GM12878 (cell line): Measurements from ENCODE around the gene AGBL3. TPM values are rescaled to one million over a fixed set of nuclear protein-coding genes. Genes with fewer than 3 reads are reported as not detected.

Experiments
- ATAC-seq: fragments of 200-7000 bp; cut with Tn5 transposase; 3 replicates; pipeline ENCODE4 v1.9.1; 2020; ENCODE audit warnings: mild to moderate bottlenecking, moderate library complexity
- BruUV-seq: library from RNA; stranded (reverse); fragments of 400-500 nt; replicated peaks from 2 replicates; lab custom pipeline; 2021; lab: Mats Ljungman, UMichigan
- CTCF ChIA-PET: fragments of 300-600 bp; sonication (Branson Sonifier 250); formaldehyde crosslinking; extraction: SDS; loops from one replicate; lab custom pipeline; 2021; ENCODE audit warnings: inconsistent platforms; lab: Yijun Ruan, JAX
- POLR2A ChIA-PET: fragments of 350-600 bp; formaldehyde crosslinking; extraction: SDS; loops from one replicate; lab custom pipeline; 2021; ENCODE audit warnings: inconsistent platforms; lab: Charles Lee
- RAD21 ChIA-PET: fragments of 300-600 bp; sonication (Branson Sonifier 250); formaldehyde crosslinking; loops from one replicate; lab custom pipeline; 2023; ENCODE audit warnings: antibody characterized with exemption; ENCODE audit not compliant: unreplicated experiment; lab: Charles Lee
- SMC1A ChIA-PET: fragments of 300-600 bp; sonication (Branson Sonifier 250); formaldehyde crosslinking; loops from one replicate; lab custom pipeline; 2023; ENCODE audit not compliant: unreplicated experiment, uncharacterized antibody; lab: Charles Lee
- DNase-seq: peaks from one replicate; pipeline ENCODE4 v3.0.0-alpha.2; 2011; ENCODE audit warnings: low read depth, low spot score
- FAIRE-seq: peaks from 3 replicates; lab custom pipeline; 2011; peaks lifted over from hg19 to GRCh38; lab: Jason Lieb, UNC
- H2AFZ ChIP-seq: 2 replicates; pipeline ENCODE4 v1.6.0; 2011; ENCODE audit warnings: low read depth, low read length, control low read depth; ENCODE audit not compliant: control insufficient read depth
- H3K27ac ChIP-seq: 2 replicates; pipeline ENCODE4 v1.5.1; 2011; ENCODE audit warnings: control low read depth; ENCODE audit not compliant: control insufficient read depth, insufficient read depth
- H3K27me3 ChIP-seq, 2 experiments: replicated peaks in 1 of 2; 2 replicates each; pipeline versions ENCODE4 v1.6.0 to v1.6.1; 2011; ENCODE audit warnings: low read length in 1 of 2; ENCODE audit not compliant: control insufficient read depth in 2 of 2, insufficient read depth in 2 of 2
- H3K36me3 ChIP-seq, 2 experiments: 2 replicates each; pipeline ENCODE4 v1.5.1; 2011; ENCODE audit warnings: low read length in 1 of 2; ENCODE audit not compliant: control insufficient read depth in 2 of 2, insufficient read depth in 2 of 2
- H3K4me1 ChIP-seq: 2 replicates; pipeline ENCODE4 v1.6.1; 2011; ENCODE audit warnings: mild to moderate bottlenecking, low read length, moderate library complexity, mixed read lengths; ENCODE audit not compliant: control insufficient read depth, insufficient read depth
- H3K4me2 ChIP-seq: 2 replicates; pipeline ENCODE4 v1.6.0; 2011; ENCODE audit warnings: control low read depth; ENCODE audit not compliant: control insufficient read depth, insufficient read depth
- H3K4me3 ChIP-seq: fragments of 200-600 bp; sonication (generic); 2 replicates; pipeline ENCODE4 v1.5.1; 2016
- H3K79me2 ChIP-seq: 2 replicates; pipeline ENCODE4 v1.6.0; 2011; ENCODE audit warnings: low read length; ENCODE audit not compliant: control insufficient read depth, insufficient read depth
- H3K9ac ChIP-seq: 2 replicates; pipeline ENCODE4 v1.8.0; 2011; ENCODE audit warnings: low read length, control low read depth, mixed read lengths; ENCODE audit not compliant: control insufficient read depth, insufficient read depth
- H3K9me3 ChIP-seq: replicated peaks from 3 replicates; pipeline ENCODE4 v1.5.1; 2011; ENCODE audit warnings: mild to moderate bottlenecking, low read length; ENCODE audit not compliant: control insufficient read depth, insufficient read depth
- H4K20me1 ChIP-seq: 2 replicates; pipeline ENCODE4 v1.6.0; 2011; ENCODE audit not compliant: control insufficient read depth, insufficient read depth
- ASH2L ChIP-seq: fragments of 300-600, 200-600 bp; sonication (generic); IDR thresholded peaks from 2 replicates; pipeline ENCODE4 v1.6.1; 2017; ENCODE audit warnings: low read depth, mild to moderate bottlenecking, borderline replicate concordance
- CHD2 ChIP-seq: IDR thresholded peaks from 2 replicates; pipeline ENCODE4 v1.6.1; 2011; ENCODE audit warnings: low read depth, low read length, improper control_type of control experiment, borderline replicate concordance
- CHD4 ChIP-seq: fragments of 200-600 bp; sonication (generic); IDR thresholded peaks from 2 replicates; pipeline ENCODE4 v1.6.1; 2016; ENCODE audit warnings: mild to moderate bottlenecking
- GABPA ChIP-seq: IDR thresholded peaks from 2 replicates; pipeline ENCODE4 v1.6.1; 2014; ENCODE audit warnings: antibody characterized with exemption, low read depth, mild to moderate bottlenecking, inconsistent platforms
- HDGF ChIP-seq: fragments of 450-650 bp; IDR thresholded peaks from 2 replicates; pipeline ENCODE4 v1.6.1; 2016; ENCODE audit warnings: antibody characterized with exemption
- JUND ChIP-seq: IDR thresholded peaks from 2 replicates; pipeline ENCODE4 v1.6.1; 2012; ENCODE audit warnings: low read depth, mild to moderate bottlenecking, low read length, improper control_type of control experiment, moderate library complexity
- MYC ChIP-seq: IDR thresholded peaks from 2 replicates; pipeline ENCODE4 v1.6.1; 2011; ENCODE audit warnings: mild to moderate bottlenecking, low read length, moderate library complexity, inconsistent platforms; ENCODE audit not compliant: insufficient read depth, insufficient replicate concordance, insufficient read length, severe bottlenecking
- NBN ChIP-seq: fragments of 450-650 bp; IDR thresholded peaks from 2 replicates; pipeline ENCODE4 v1.6.1; 2016
- PAX8 ChIP-seq: fragments of 450-650 bp; IDR thresholded peaks from 2 replicates; pipeline ENCODE4 v1.6.1; 2017; ENCODE audit warnings: mild to moderate bottlenecking, moderate library complexity
- REST ChIP-seq: IDR thresholded peaks from 2 replicates; pipeline ENCODE4 v1.6.1; 2012; ENCODE audit warnings: mild to moderate bottlenecking, low read depth, low read length
- SMARCA5 ChIP-seq: fragments of 450-650 bp; IDR thresholded peaks from 2 replicates; pipeline ENCODE4 v1.6.1; 2017; ENCODE audit warnings: mild to moderate bottlenecking
- SPI1 ChIP-seq: IDR thresholded peaks from 2 replicates; pipeline ENCODE4 v1.6.1; 2011; ENCODE audit warnings: low read depth, mild to moderate bottlenecking, low read length, moderate library complexity, borderline replicate concordance; ENCODE audit not compliant: insufficient read depth
- SREBF2 ChIP-seq: IDR thresholded peaks from 2 replicates; pipeline ENCODE4 v1.6.1; 2012; ENCODE audit warnings: mild to moderate bottlenecking, low read length
- STAT3 ChIP-seq: IDR thresholded peaks from 2 replicates; pipeline ENCODE4 v1.6.1; 2011; ENCODE audit warnings: low read depth, low read length, improper control_type of control experiment
- WGBS: methylation state at CpG from one replicate; pipeline ENCODE4 v1.1.6; 2016; ENCODE audit warnings: low lambda C conversion rate; ENCODE audit not compliant: insufficient replicate concordance, insufficient coverage; ENCODE audit errors: missing lambda C conversion rate; 5-methylcytosine and 5-hydroxymethylcytosine counted together
- in situ Hi-C: fragments of 300-500 bp; cut with MboI; formaldehyde crosslinking; loops from 9 replicates; pipeline ENCODE4 v1.14.3; 2018; ENCODE audit warnings: mixed read lengths
- intact Hi-C: fragments of 100-400 bp; cut with micrococcal nuclease; formaldehyde crosslinking; loops from one replicate; pipeline ENCODE4 v1.14.2; 2022; ENCODE audit not compliant: unreplicated experiment
- polyA plus RNA-seq, 11 experiments: library from polyadenylated mRNA; depleted of rRNA in 4 of 11; unstranded in 6 of 11; stranded (reverse) in 5 of 11; fragments of >200 nt; fragmentation: Nextera tagmentation in 4 of 11; fragmentation: Illumina TruSeq in 1 of 11; extraction: Ambion mirVana in 4 of 11; extraction: Trizol in 1 of 11; gene quantifications; 1 replicate in 1 of 11; 2 replicates in 10 of 11; pipeline versions ENCODE4 v1.2.1 to v1.2.3, GENCODE V29; 2011 to 2016; ENCODE audit warnings: inconsistent platforms in 2 of 11, missing spikeins in 2 of 11, low read depth in 1 of 11
- total RNA-seq, 4 experiments: library from RNA; depleted of rRNA in 3 of 4; stranded (reverse); fragments of >200 nt in 3 of 4; fragmentation: Illumina TruSeq in 1 of 4; extraction: Trizol in 1 of 4; gene quantifications; 2 replicates each; pipeline versions ENCODE4 v1.2.1 to v1.2.3, GENCODE V29; 2013 to 2021
- TF ChIP-seq, protein P1 (sequence below): fragments of 450-650 bp; formaldehyde crosslinking; IDR thresholded peaks from 2 replicates; pipeline ENCODE4 v1.5.0; 2022; ENCODE audit warnings: mild to moderate bottlenecking, missing genetic modification characterization

The AGBL3 gene
- total and polyA plus RNA-seq, 10 of the 15 experiments (the other 5 are each of a cell fraction or from before 2014, with no cell fraction given), result 0.82 to 12.4 (median 3.7) TPM

DNA sequence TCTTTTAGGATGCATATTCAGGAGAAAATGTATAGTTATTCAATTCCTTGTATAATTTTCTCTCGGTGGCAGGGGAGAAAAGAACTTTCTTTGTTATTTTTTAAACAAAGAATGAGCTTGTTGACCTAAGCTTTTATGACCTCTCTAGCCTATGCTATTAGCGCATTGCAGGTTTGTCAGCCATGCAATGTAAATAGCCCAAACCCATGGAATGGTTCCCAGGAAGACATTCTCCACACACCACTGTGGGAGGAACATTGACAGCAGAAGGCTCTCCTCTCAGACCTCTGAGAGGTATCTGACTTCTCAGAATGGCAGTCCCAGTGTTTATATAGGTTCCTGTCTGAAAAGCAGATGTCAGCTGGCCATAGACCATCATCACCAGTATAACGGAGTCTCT is 19.6 kb upstream of the AGBL3 start:
- no peak overlapping the region for H3K27ac ChIP-seq
- in situ Hi-C loops, result no loop called here
- intact Hi-C loops, result no loop called here
- H4K20me1 ChIP-seq, result no peaks in the 10 kb centered on the region
- H3K9ac ChIP-seq, result no peak overlapping the region
- no peaks in the 10 kb centered on the region for H3K4me1 ChIP-seq
- DNase-seq, result no peak
- H3K4me2 ChIP-seq, result no peak overlapping the region
- RAD21 ChIA-PET, result interaction anchor here (0.6 to 1.4 kb wide), 4 partner anchors 202 to 347 kb away, joined by 3 read pairs; no protein-coding TSS in a partner anchor
- SMC1A ChIA-PET, result interaction anchor here (0.8 to 1.5 kb wide), 2 partner anchors 13 to 17 kb away, joined by 3 to 5 read pairs; no protein-coding TSS in a partner anchor
- no peaks in the 10 kb centered on the region for H3K9me3 ChIP-seq
- no peak for FAIRE-seq
- BruUV-seq, result no TSS peak
- H2AFZ ChIP-seq, result no peak overlapping the region
- POLR2A ChIA-PET, result no interaction called here
- TF ChIP-seq SMARCA5, result no peak
- no peak for TF ChIP-seq HDGF
- no peak for TF ChIP-seq GABPA
- no peak for TF ChIP-seq REST
- TF ChIP-seq SREBF2, result no peak
- TF ChIP-seq, protein P1, sequence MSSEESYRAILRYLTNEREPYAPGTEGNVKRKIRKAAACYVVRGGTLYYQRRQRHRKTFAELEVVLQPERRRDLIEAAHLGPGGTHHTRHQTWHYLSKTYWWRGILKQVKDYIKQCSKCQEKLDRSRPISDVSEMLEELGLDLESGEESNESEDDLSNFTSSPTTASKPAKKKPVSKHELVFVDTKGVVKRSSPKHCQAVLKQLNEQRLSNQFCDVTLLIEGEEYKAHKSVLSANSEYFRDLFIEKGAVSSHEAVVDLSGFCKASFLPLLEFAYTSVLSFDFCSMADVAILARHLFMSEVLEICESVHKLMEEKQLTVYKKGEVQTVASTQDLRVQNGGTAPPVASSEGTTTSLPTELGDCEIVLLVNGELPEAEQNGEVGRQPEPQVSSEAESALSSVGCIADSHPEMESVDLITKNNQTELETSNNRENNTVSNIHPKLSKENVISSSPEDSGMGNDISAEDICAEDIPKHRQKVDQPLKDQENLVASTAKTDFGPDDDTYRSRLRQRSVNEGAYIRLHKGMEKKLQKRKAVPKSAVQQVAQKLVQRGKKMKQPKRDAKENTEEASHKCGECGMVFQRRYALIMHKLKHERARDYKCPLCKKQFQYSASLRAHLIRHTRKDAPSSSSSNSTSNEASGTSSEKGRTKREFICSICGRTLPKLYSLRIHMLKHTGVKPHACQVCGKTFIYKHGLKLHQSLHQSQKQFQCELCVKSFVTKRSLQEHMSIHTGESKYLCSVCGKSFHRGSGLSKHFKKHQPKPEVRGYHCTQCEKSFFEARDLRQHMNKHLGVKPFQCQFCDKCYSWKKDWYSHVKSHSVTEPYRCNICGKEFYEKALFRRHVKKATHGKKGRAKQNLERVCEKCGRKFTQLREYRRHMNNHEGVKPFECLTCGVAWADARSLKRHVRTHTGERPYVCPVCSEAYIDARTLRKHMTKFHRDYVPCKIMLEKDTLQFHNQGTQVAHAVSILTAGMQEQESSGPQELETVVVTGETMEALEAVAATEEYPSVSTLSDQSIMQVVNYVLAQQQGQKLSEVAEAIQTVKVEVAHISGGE (CRISPR knock-in tag), result no peak
- no peak for TF ChIP-seq JUND
- no peak for TF ChIP-seq MYC
- TF ChIP-seq PAX8, result no peak
- TF ChIP-seq ASH2L, result no peak
- TF ChIP-seq STAT3, result no peak
- no peak for TF ChIP-seq CHD4
- no peak for TF ChIP-seq CHD2
- TF ChIP-seq NBN, result no peak
- TF ChIP-seq SPI1, result no peak
- H3K4me3 ChIP-seq, result no peak overlapping the region
- 98% methylated on average over 3 of the region's 3 CpGs for WGBS
- H3K36me3 ChIP-seq, result no peaks in the 10 kb centered on the region
- CTCF ChIA-PET, result interaction anchor here (1.1 to 1.9 kb wide), 2 partner anchors 17 to 19 kb away, joined by 3 to 5 read pairs; partner anchors contain the start of gene AGBL3
- H3K27me3 ChIP-seq, result no peaks in the 10 kb centered on the region; a peak in 1 of 4 replicates
- no peaks in the 10 kb centered on the region for H3K79me2 ChIP-seq
- no peak for ATAC-seq
